SK-N-SH treated with all-trans-retinoic acid at 6 μM for 48 hours (cell line): ENCODE data around the gene PLG.
"Not testable (repeated sequence)": the region's sequence is repeated elsewhere in the genome, so short reads cannot be mapped to it uniquely, and the experiment has no call there.

Experiments
- ATAC-seq: fragments of 200-7000 bp; cut with Tn5 transposase; 3 replicates; pipeline ENCODE4 v1.9.1; 2020; ENCODE audit warnings: mild to moderate bottlenecking, moderate library complexity
- ARNTL ChIP-seq: fragments of 450-650 bp; formaldehyde crosslinking; IDR thresholded peaks from 2 replicates; pipeline ENCODE4 v1.5.0; 2020; ENCODE audit warnings: low read depth, mild to moderate bottlenecking, moderate library complexity, borderline replicate concordance
- CREB5 ChIP-seq: fragments of 250-450 bp; sonication (Bioruptor Pico); IDR thresholded peaks from 2 replicates; pipeline ENCODE4 v1.5.1; 2020; ENCODE audit warnings: low read depth, mild to moderate bottlenecking, moderate library complexity
- CSDC2 ChIP-seq: fragments of 250-450 bp; sonication (Bioruptor Pico); IDR thresholded peaks from 2 replicates; pipeline ENCODE4 v1.5.0; 2020; ENCODE audit warnings: mild to moderate bottlenecking, moderate library complexity
- CSRNP3 ChIP-seq: fragments of 250-450 bp; sonication (Bioruptor Pico); IDR thresholded peaks from 2 replicates; pipeline ENCODE4 v1.5.1; 2021; ENCODE audit warnings: mild to moderate bottlenecking, moderate library complexity
- ESRRG ChIP-seq: fragments of 250-450 bp; sonication (Bioruptor Pico); IDR thresholded peaks from 2 replicates; pipeline ENCODE4 v1.6.1; 2021; ENCODE audit warnings: mild to moderate bottlenecking
- GLIS3 ChIP-seq: fragments of 250-450 bp; sonication (Bioruptor Pico); IDR thresholded peaks from 2 replicates; pipeline ENCODE4 v1.5.0; 2020; ENCODE audit warnings: mild to moderate bottlenecking, moderate library complexity
- ISL1 ChIP-seq: fragments of 250-450 bp; sonication (Bioruptor Pico); IDR thresholded peaks from 2 replicates; pipeline ENCODE4 v2.1.2; 2022; ENCODE audit warnings: mild to moderate bottlenecking, moderate library complexity
- OSR1 ChIP-seq: fragments of 250-450 bp; sonication (Bioruptor Pico); IDR thresholded peaks from 2 replicates; pipeline ENCODE4 v1.8.0; 2022; ENCODE audit warnings: moderate library complexity, mild to moderate bottlenecking, inconsistent platforms
- PPARA ChIP-seq: fragments of 250-450 bp; sonication (Bioruptor Pico); IDR thresholded peaks from 2 replicates; pipeline ENCODE4 v1.5.0; 2020; ENCODE audit warnings: mild to moderate bottlenecking, borderline replicate concordance
- RARB ChIP-seq: fragments of 250-450 bp; sonication (Bioruptor Pico); IDR thresholded peaks from 2 replicates; pipeline ENCODE4 v1.8.0; 2021; ENCODE audit warnings: mild to moderate bottlenecking, moderate library complexity
- SNAI2 ChIP-seq: fragments of 250-450 bp; sonication (Bioruptor Pico); IDR thresholded peaks from 2 replicates; pipeline ENCODE4 v1.5.0; 2020; ENCODE audit warnings: mild to moderate bottlenecking, moderate library complexity
- TCF4 ChIP-seq: fragments of 250-450 bp; sonication (Bioruptor Pico); IDR thresholded peaks from 2 replicates; pipeline ENCODE4 v1.8.0; 2021; ENCODE audit warnings: mild to moderate bottlenecking, moderate library complexity, borderline replicate concordance
- TOX ChIP-seq: fragments of 250-450 bp; sonication (Bioruptor Pico); IDR thresholded peaks from 2 replicates; pipeline ENCODE4 v1.8.0; 2021; ENCODE audit warnings: mild to moderate bottlenecking, moderate library complexity, borderline replicate concordance
- TSHZ2 ChIP-seq: fragments of 250-450 bp; sonication (Bioruptor Pico); IDR thresholded peaks from 2 replicates; pipeline ENCODE4 v1.5.0; 2020; ENCODE audit warnings: mild to moderate bottlenecking, moderate library complexity
- ZC3H10 ChIP-seq: fragments of 250-450 bp; sonication (Bioruptor Pico); IDR thresholded peaks from 2 replicates; pipeline ENCODE4 v1.5.1; 2021; ENCODE audit warnings: mild to moderate bottlenecking, moderate library complexity
- ZFP3 ChIP-seq: fragments of 250-450 bp; sonication (Bioruptor Pico); IDR thresholded peaks from 2 replicates; pipeline ENCODE4 v1.5.0; 2020; ENCODE audit warnings: mild to moderate bottlenecking, moderate library complexity
- ZNF70 ChIP-seq: fragments of 450-650 bp; formaldehyde crosslinking; IDR thresholded peaks from 2 replicates; pipeline ENCODE4 v1.5.0; 2020; ENCODE audit warnings: mild to moderate bottlenecking, moderate library complexity
- ZNF8 ChIP-seq: fragments of 450-650 bp; formaldehyde crosslinking; IDR thresholded peaks from 2 replicates; pipeline ENCODE4 v1.5.0; 2020; ENCODE audit warnings: mild to moderate bottlenecking, moderate library complexity
- TF ChIP-seq, protein P1 (sequence below): fragments of 250-450 bp; sonication (Bioruptor Pico); IDR thresholded peaks from 2 replicates; pipeline ENCODE4 v1.8.0; 2021; ENCODE audit warnings: low read depth, mild to moderate bottlenecking, moderate library complexity, borderline replicate concordance

The PLG gene

DNA sequence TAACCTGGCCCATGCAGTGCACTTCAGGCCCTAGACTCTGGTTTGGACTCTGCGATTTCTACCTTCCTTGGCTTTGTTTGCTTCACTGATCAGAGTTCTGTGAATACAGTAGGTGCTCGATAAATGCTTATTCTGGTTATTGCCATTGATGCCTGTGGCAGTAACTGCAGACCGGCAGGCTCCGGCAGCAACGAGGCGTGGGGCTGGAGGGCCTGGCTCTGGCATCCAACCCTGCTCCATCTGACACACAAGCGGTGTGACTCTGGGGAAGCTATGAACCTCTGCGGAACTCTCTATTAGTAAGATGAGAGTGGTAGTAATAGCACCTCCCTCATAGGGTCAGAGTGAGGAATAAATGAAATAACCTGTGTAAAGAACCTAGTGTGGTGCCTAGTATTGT is 66.1 kb downstream of the PLG start (continued):
- TF ChIP-seq CREB5 (CRISPR knock-in tag): no peak

DNA sequence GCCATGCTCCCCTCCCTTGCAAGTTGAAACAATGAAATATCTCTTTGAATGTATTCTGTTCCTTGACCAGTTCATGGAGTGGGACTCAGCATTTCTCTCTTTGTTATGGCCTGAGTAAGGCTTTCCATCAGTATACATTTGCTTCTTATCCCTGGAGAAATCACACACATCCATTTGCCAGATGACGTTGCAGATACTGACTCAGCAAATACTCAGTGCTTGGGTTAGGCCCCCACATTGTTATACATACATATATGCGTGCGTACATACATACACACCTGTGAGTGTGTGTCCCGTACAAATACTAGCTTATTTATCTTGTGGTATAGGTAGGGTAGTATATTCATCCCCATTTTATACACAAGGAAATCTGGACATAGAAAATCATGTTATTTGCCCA is 72.4 kb downstream of the PLG start:
- no peak for ATAC-seq

GRCh38 chr6:160775792-160776580 is 73.9 kb downstream of the PLG start:
- ATAC-seq: no peak

More for the DNA sequence above, 72.4 kb downstream of the PLG start:
- TF ChIP-seq ARNTL (CRISPR knock-in tag) (no peak), ESRRG (CRISPR knock-in tag) (no peak), ZFP3 (CRISPR knock-in tag) (no peak), TCF4 (CRISPR knock-in tag) (no peak), RARB (CRISPR knock-in tag) (no peak), TSHZ2 (CRISPR knock-in tag) (no peak), SNAI2 (CRISPR knock-in tag) (no peak), TOX (no peak), CREB5 (CRISPR knock-in tag) (no peak)

DNA sequence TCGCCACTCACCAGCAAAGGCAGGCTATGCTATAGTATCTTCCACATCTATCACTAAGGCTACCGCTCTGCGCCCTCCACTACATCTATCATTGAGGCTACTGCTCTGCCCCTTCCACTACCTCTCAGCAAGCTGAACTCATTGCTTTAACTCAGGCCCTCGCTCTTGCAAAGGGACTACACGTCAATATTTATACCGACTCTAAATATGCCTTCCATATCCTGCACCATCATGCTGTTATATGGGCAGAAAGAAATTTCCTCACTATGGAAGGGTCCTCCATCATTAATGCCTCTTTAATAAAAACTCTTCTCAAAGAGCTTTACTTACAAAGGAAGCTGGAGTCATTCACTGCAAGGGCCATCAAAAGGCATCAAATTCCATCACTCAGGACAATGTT is 77.1 kb downstream of the PLG start:
- not testable (repeated sequence) for ATAC-seq

More at GRCh38 chr6:160775792-160776580, 73.9 kb downstream of the PLG start:
- TF ChIP-seq PPARA (CRISPR knock-in tag): no peak
- TF ChIP-seq ZC3H10 (CRISPR knock-in tag): no peak
- TF ChIP-seq, protein P1, sequence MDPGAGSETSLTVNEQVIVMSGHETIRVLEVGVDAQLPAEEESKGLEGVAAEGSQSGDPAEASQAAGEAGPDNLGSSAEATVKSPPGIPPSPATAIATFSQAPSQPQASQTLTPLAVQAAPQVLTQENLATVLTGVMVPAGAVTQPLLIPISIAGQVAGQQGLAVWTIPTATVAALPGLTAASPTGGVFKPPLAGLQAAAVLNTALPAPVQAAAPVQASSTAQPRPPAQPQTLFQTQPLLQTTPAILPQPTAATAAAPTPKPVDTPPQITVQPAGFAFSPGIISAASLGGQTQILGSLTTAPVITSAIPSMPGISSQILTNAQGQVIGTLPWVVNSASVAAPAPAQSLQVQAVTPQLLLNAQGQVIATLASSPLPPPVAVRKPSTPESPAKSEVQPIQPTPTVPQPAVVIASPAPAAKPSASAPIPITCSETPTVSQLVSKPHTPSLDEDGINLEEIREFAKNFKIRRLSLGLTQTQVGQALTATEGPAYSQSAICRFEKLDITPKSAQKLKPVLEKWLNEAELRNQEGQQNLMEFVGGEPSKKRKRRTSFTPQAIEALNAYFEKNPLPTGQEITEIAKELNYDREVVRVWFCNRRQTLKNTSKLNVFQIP (CRISPR knock-in tag): no peak
- no peak for TF ChIP-seq CSDC2 (CRISPR knock-in tag)

DNA sequence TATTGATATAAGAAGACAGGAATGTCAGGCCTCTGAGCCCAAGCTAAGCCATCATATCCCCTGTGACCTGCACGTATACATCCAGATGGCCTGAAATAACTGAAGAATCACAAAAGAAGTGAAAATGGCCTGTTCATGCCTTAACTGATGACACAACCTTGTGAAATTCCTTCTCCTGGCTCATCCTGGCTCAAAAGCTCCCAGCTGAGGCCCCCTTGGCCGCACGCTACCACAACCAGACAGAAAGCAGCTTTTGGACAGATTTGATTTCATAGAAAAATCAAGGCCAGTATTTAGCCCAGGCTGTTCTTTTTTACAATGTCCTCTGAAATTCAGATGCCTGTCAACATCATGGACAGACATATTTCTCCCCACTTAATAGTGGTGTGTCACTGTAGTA is 78.6 kb downstream of the PLG start:
- not testable (repeated sequence) for ATAC-seq

- no peak for ATAC-seq
- TF ChIP-seq RARB (CRISPR knock-in tag) (no peak), CSRNP3 (CRISPR knock-in tag) (no peak), TCF4 (CRISPR knock-in tag) (no peak), GLIS3 (CRISPR knock-in tag) (no peak), TSHZ2 (CRISPR knock-in tag) (no peak), ZNF8 (no peak), ISL1 (no peak), OSR1 (CRISPR knock-in tag) (no peak), ZNF70 (CRISPR knock-in tag) (no peak), ZFP3 (CRISPR knock-in tag) (no peak), CREB5 (CRISPR knock-in tag) (no peak), PPARA (CRISPR knock-in tag) (no peak)
Observed at GRCh38 chr6:160781298-160781697, 79.3 kb downstream of the PLG start.
